Esophagus muscularis mucosa (tissue), 4 donors: ENCODE measurements around the gene DTNBP1. TPM values are rescaled to one million over a fixed set of nuclear protein-coding genes. Genes with fewer than 3 reads are reported as not detected.

ENCODE experiments used
- DNase-seq: peaks from one replicate; pipeline ENCODE4 v3.0.0-alpha.2; 2017; ENCODE audit errors: extremely low spot score
- H3K27ac ChIP-seq, 4 donors: fragments of 200-600 bp; sonication (generic); replicated peaks in 1 of 4; 1 replicate in 3 of 4; 2 replicates in 1 of 4; pipeline ENCODE4 v1.5.1; 2016 to 2019; ENCODE audit warnings: mild to moderate bottlenecking in 1 of 4
- H3K27me3 ChIP-seq, 4 donors: fragments of 200-600 bp; sonication (generic); one replicate each; pipeline versions ENCODE4 v1.5.1 to v1.6.0; 2016 to 2019
- H3K36me3 ChIP-seq, 4 donors: fragments of 200-600 bp; sonication (generic); one replicate each; pipeline ENCODE4 v1.5.1; 2016 to 2019
- H3K4me1 ChIP-seq, 4 donors: fragments of 200-600 bp; sonication (generic); one replicate each; pipeline ENCODE4 v1.5.1; 2016 to 2019
- H3K4me3 ChIP-seq, 4 donors: fragments of 200-600 bp; sonication (generic); 1 replicate in 2 of 4; 2 replicates in 2 of 4; pipeline ENCODE4 v1.5.1; 2016 to 2019; ENCODE audit warnings: mild to moderate bottlenecking in 4 of 4, moderate library complexity in 1 of 4
- H3K9me3 ChIP-seq, 4 donors: fragments of 200-600 bp; sonication (generic); 1 replicate in 3 of 4; 2 replicates in 1 of 4; pipeline ENCODE4 v1.5.1; 2016 to 2019
- EP300 ChIP-seq: sonication (generic); formaldehyde crosslinking; IDR thresholded peaks from one replicate; pipeline ENCODE4 v1.6.1; 2017; ENCODE audit warnings: antibody characterized with exemption
- POLR2A ChIP-seq: fragments of 450-650 bp; IDR thresholded peaks from one replicate; pipeline ENCODE4 v1.6.1; 2017; ENCODE audit warnings: antibody characterized with exemption, moderate library complexity, mild to moderate bottlenecking, low read depth
- POLR2AphosphoS5 ChIP-seq, 2 donors: sonication (generic); formaldehyde crosslinking; IDR thresholded peaks; one replicate each; pipeline ENCODE4 v1.6.1; 2017; ENCODE audit warnings: antibody characterized with exemption in 2 of 2
- WGBS: methylation state at CpG from one replicate; pipeline ENCODE4 v1.1.5; 2018; 5-methylcytosine and 5-hydroxymethylcytosine counted together
- intact Hi-C: fragments of 100-400 bp; cut with DNase I; formaldehyde crosslinking; loops from one replicate; pipeline ENCODE4 v1.15.1; 2023
- total RNA-seq, 4 donors: library from RNA; depleted of rRNA; stranded (reverse); fragments of >200 nt; gene quantifications; one replicate each; pipeline versions ENCODE4 v1.1.0 to v1.2.1, GENCODE V29; 2016
- TF ChIP-seq, protein P1 (sequence below), 3 experiments: fragments of 200-600 bp in 2 of 3; fragments of 450-650 bp in 1 of 3; sonication (generic) in 2 of 3; IDR thresholded peaks; one replicate each; pipeline ENCODE4 v1.5.1; 2017 to 2019; ENCODE audit warnings: antibody characterized with exemption in 3 of 3, mild to moderate bottlenecking in 2 of 3, moderate library complexity in 1 of 3

DTNBP1 gene
- total RNA-seq, 4 donors from 2014 or later: 18.3 to 26.8 (median 25.4) TPM

DNA sequence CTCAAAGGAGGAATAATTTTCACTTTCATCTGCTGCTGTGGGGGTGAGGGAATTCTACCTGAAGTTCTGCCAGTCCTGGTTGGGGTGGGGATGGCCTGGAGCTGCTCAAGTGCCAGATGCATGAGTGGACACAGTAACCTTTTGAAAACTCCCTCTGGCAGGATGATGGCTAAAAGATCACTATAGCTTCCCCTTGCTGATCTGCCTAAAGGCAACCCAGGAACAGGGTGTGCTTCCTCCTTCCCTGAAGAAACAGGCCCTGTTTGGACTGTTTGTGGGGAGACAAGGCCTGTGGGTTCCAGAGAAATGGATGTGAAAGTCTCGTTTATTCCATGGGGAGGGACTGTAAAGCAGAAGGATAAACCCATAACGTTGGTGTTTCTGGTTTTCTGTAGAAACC lies 176.9 kb downstream of the DTNBP1 start:
- Histone ChIP-seq H3K4me1 (peaks cover 3 to 23% (median 11%) of the 10 kb centered on the region in 4 donors), H3K27me3 (no peaks in the 10 kb centered on the region), H3K27ac (no peak overlapping the region), H3K36me3 (peaks cover 14 to 28% (median 23%) of the 10 kb centered on the region in 4 donors), H3K4me3 (no peak overlapping the region), H3K9me3 (no peaks in the 10 kb centered on the region)
- WGBS: 73% methylated on average over 2 of the region's 2 CpGs
- intact Hi-C loops: no loop called here
- TF ChIP-seq, protein P1, sequence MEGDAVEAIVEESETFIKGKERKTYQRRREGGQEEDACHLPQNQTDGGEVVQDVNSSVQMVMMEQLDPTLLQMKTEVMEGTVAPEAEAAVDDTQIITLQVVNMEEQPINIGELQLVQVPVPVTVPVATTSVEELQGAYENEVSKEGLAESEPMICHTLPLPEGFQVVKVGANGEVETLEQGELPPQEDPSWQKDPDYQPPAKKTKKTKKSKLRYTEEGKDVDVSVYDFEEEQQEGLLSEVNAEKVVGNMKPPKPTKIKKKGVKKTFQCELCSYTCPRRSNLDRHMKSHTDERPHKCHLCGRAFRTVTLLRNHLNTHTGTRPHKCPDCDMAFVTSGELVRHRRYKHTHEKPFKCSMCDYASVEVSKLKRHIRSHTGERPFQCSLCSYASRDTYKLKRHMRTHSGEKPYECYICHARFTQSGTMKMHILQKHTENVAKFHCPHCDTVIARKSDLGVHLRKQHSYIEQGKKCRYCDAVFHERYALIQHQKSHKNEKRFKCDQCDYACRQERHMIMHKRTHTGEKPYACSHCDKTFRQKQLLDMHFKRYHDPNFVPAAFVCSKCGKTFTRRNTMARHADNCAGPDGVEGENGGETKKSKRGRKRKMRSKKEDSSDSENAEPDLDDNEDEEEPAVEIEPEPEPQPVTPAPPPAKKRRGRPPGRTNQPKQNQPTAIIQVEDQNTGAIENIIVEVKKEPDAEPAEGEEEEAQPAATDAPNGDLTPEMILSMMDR (IDR thresholded peaks at IDR 0.05): no peak
- TF ChIP-seq EP300 (no peak), POLR2A (no peak), POLR2AphosphoS5 (IDR thresholded peaks at IDR 0.05) (no peak)
- DNase-seq: no peak

DNA sequence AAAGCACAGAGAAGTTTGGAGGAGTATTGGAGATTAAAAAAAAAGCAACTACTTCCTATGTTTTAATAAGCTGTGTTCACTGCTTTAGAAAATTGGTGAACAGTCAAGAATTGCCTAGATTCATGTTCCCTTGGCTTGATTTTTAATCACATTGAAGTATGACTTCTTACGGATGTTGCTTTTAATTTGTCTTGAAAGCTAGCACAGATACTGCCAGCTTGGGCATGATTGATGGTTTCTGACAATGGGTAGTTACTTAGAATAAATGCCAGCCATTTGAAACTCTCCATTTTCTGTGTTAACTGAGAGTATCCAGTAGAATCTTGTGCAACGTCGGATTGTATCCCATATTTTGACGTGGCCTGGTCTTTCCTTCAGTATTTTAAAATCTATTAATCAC lies 178.0 kb downstream of the DTNBP1 start:
- intact Hi-C loops: no loop called here
- DNase-seq: no peak
- H3K36me3 ChIP-seq: peaks cover 14 to 28% (median 23%) of the 10 kb centered on the region in 4 donors
- no peaks in the 10 kb centered on the region for H3K9me3 ChIP-seq
- peaks cover 9 to 27% (median 13%) of the 10 kb centered on the region in 4 donors for H3K4me1 ChIP-seq
- H3K27ac ChIP-seq: no peak overlapping the region
- TF ChIP-seq EP300 (no peak), POLR2A (no peak), POLR2AphosphoS5 (IDR thresholded peaks at IDR 0.05) (no peak)
- TF ChIP-seq, protein P1 (IDR thresholded peaks at IDR 0.05): no peak
- 84% methylated on average over 4 of the region's 4 CpGs for WGBS
- H3K27me3 ChIP-seq: no peaks in the 10 kb centered on the region
- no peak overlapping the region for H3K4me3 ChIP-seq

DNA sequence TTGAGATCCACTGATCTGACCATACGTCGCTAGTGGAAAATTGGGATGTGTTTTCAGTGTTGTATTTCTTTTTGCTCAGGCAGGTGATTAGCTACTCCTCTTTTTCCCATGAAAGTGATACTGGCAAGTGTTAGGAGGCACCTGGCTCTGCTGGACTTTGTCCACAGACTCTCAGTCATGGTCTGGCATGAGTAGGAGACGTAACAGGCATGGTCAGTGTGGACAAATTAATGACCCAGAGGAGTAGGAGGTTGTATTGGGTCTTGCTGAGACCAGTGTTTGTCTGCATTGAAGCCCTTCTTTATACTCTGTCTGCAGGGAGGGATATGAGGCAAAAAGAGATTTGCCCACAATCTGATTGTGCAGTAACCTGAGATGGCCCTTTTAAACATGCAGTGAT lies 178.7 kb downstream of the DTNBP1 start:
- no peak overlapping the region for H3K4me3 ChIP-seq
- peaks cover 14 to 23% (median 20%) of the 10 kb centered on the region in 4 donors for H3K36me3 ChIP-seq
- no peak for DNase-seq
- 88% methylated on average over 3 of the region's 3 CpGs for WGBS
- intact Hi-C loops: no loop called here
- H3K27ac ChIP-seq: no peak overlapping the region
- H3K4me1 ChIP-seq: peaks cover 14 to 31% (median 18%) of the 10 kb centered on the region in 4 donors
- TF ChIP-seq, protein P1 (IDR thresholded peaks at IDR 0.05): no peak
- TF ChIP-seq EP300 (no peak), POLR2A (no peak), POLR2AphosphoS5 (IDR thresholded peaks at IDR 0.05) (no peak)
- no peaks in the 10 kb centered on the region for H3K9me3 ChIP-seq
- no peaks in the 10 kb centered on the region for H3K27me3 ChIP-seq

DNA sequence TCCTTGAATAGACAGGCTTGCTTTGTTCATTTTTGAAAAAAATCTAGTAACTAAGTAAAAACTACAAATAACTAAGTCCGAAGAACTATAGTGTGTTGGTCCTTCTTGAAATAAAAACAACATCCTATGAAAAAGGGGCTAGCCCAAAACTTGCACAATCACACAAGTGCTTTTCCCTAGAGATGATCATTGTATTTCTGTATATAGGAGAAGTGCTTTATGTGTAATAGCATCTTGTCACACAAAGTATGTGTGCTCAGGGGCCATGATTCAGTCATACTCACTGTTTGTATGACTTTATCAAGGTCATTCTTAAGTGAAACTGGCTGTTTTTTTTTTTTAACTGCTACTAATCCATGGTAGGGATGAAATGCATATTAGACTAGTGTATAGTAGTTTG lies 179.8 kb downstream of the DTNBP1 start:
- no peak overlapping the region for H3K27ac ChIP-seq
- H3K9me3 ChIP-seq: no peaks in the 10 kb centered on the region
- TF ChIP-seq POLR2AphosphoS5 (IDR thresholded peaks at IDR 0.05) (no peak), EP300 (no peak)
- TF ChIP-seq, protein P1 (IDR thresholded peaks at IDR 0.05): no peak
- WGBS: 79% methylated on average over 1 of the region's 1 CpG
- H3K4me1 ChIP-seq: peaks cover 17 to 31% (median 18%) of the 10 kb centered on the region in 4 donors
- peaks cover 4 to 12% (median 9%) of the 10 kb centered on the region in 4 donors for H3K36me3 ChIP-seq
- intact Hi-C loops: no loop called here
- no peak overlapping the region for H3K4me3 ChIP-seq
- no peaks in the 10 kb centered on the region for H3K27me3 ChIP-seq
- no peak for DNase-seq
